Lower lobe of right lung (tissue), 2 donors: ENCODE measurements around the gene DHRS1. TPM values are rescaled to one million over a fixed set of nuclear protein-coding genes. Genes with fewer than 3 reads are reported as not detected.

ENCODE experiments used
- ATAC-seq, 2 donors: fragments of 200-7000 bp; cut with Tn5 transposase; one replicate each; pipeline ENCODE4 v1.9.1; 2020 to 2022; ENCODE audit warnings: mild to moderate bottlenecking in 2 of 2, moderate library complexity in 2 of 2
- DNase-seq: peaks from one replicate; pipeline ENCODE4 v3.0.0-alpha.2; 2020
- H3K27ac ChIP-seq: fragments of 200-600 bp; one replicate; pipeline ENCODE4 v1.8.0; 2022
- H3K27me3 ChIP-seq: fragments of 200-600 bp; one replicate; pipeline ENCODE4 v1.8.0; 2022; ENCODE audit warnings: low read depth
- H3K36me3 ChIP-seq: fragments of 200-600 bp; one replicate; pipeline ENCODE4 v1.8.0; 2022; ENCODE audit warnings: mild to moderate bottlenecking
- H3K4me1 ChIP-seq: fragments of 200-600 bp; one replicate; pipeline ENCODE4 v1.8.0; 2022
- H3K4me3 ChIP-seq: fragments of 200-600 bp; one replicate; pipeline ENCODE4 v1.8.0; 2022; ENCODE audit warnings: mild to moderate bottlenecking
- H3K9me3 ChIP-seq: fragments of 200-600 bp; one replicate; pipeline ENCODE4 v1.8.0; 2022
- CTCF ChIP-seq: fragments of 200-600 bp; IDR thresholded peaks from one replicate; pipeline ENCODE4 v1.8.0; 2022; ENCODE audit warnings: antibody characterized with exemption, mild to moderate bottlenecking
- intact Hi-C: fragments of 100-400 bp; cut with DNase I; formaldehyde crosslinking; loops from one replicate; pipeline ENCODE4 v1.11.0; 2022
- total RNA-seq: library from RNA; stranded (reverse); fragmentation: NEBNext Ultra II Directional; extraction: Animal tissue kit (Norgen Biotek cat#: 25700); gene quantifications from one replicate; pipeline ENCODE4 v1.2.1, GENCODE V29; 2021
- donor health status: DM: no; HTN: yes; CAD: no; lungs with severe emphysema.

Gene DHRS1
- total RNA-seq, 1 donor from 2014 or later: 22.7 TPM

- no peak for DNase-seq
- no peak overlapping the region for H3K4me3 ChIP-seq
- H3K36me3 ChIP-seq: peaks cover 75% of the 10 kb centered on the region
- H3K4me1 ChIP-seq: peaks cover 2% of the 10 kb centered on the region
- ATAC-seq: no peak
- H3K9me3 ChIP-seq: no peaks in the 10 kb centered on the region
- TF ChIP-seq CTCF: no peak
- intact Hi-C loops: loop anchor here (10.0 kb wide), 1 partner anchor 47 kb away; the partner anchor contains the start of gene TINF2
- H3K27me3 ChIP-seq: no peaks in the 10 kb centered on the region
- H3K27ac ChIP-seq: no peak overlapping the region
Measured at GRCh38 chr14:24291446-24292117, 8.0 kb downstream of the DHRS1 start.

GRCh38 chr14:24290746-24291145, 8.8 kb downstream of the DHRS1 start:
- no peaks in the 10 kb centered on the region for H3K4me1 ChIP-seq
- intact Hi-C loops: loop anchor here (10.0 kb wide), 1 partner anchor 46 kb away; the partner anchor contains the start of gene TINF2
- H3K27me3 ChIP-seq: no peaks in the 10 kb centered on the region
- DNase-seq (no peak), ATAC-seq (no peak)
- peaks cover 66% of the 10 kb centered on the region for H3K36me3 ChIP-seq
- H3K4me3 ChIP-seq: no peak overlapping the region
- no peak overlapping the region for H3K27ac ChIP-seq
- no peak for TF ChIP-seq CTCF
- H3K9me3 ChIP-seq: no peaks in the 10 kb centered on the region

- no peaks in the 10 kb centered on the region for H3K4me1 ChIP-seq
- no peak overlapping the region for H3K4me3 ChIP-seq
- no peak overlapping the region for H3K27ac ChIP-seq
- no peak for ATAC-seq
- intact Hi-C loops: loop anchor here (10.0 kb wide), 1 partner anchor 45 kb away; the partner anchor contains the start of gene TINF2
- no peak for TF ChIP-seq CTCF
- H3K36me3 ChIP-seq: peaks cover 56% of the 10 kb centered on the region
- no peaks in the 10 kb centered on the region for H3K9me3 ChIP-seq
- no peak for DNase-seq
- no peaks in the 10 kb centered on the region for H3K27me3 ChIP-seq
Measured at GRCh38 chr14:24289649-24290280, 9.8 kb downstream of the DHRS1 start.

GRCh38 chr14:24286996-24287395, 12.6 kb downstream of the DHRS1 start:
- Histone ChIP-seq H3K36me3 (peaks cover 29% of the 10 kb centered on the region), H3K4me3 (no peak overlapping the region), H3K27me3 (no peaks in the 10 kb centered on the region), H3K27ac (no peak overlapping the region), H3K4me1 (peaks cover 9% of the 10 kb centered on the region), H3K9me3 (no peaks in the 10 kb centered on the region)
- intact Hi-C loops: no loop called here
- DNase-seq: no peak
- no peak for ATAC-seq
- TF ChIP-seq CTCF: no peak

- intact Hi-C loops: no loop called here
- ATAC-seq (no peak), DNase-seq (no peak)
- Histone ChIP-seq H3K36me3 (peaks cover 12% of the 10 kb centered on the region), H3K9me3 (no peaks in the 10 kb centered on the region), H3K27ac (no peak overlapping the region), H3K27me3 (no peaks in the 10 kb centered on the region), H3K4me3 (no peak overlapping the region), H3K4me1 (peaks cover 15% of the 10 kb centered on the region)
- no peak for TF ChIP-seq CTCF
Measured at GRCh38 chr14:24285351-24285750, 14.2 kb downstream of the DHRS1 start.
